Stimulated activated effector memory CD8-positive, alpha-beta T cell treated with anti-CD3 and anti-CD28 coated beads, Interleukin-12 subunit alpha, Interleukin-12 subunit beta, amount 100 ng/mL, for 72 hours (primary cell): ENCODE measurements around the gene CFAP45.

Experiments
- ATAC-seq: fragments of 150-1000 bp; cut with Tn5 transposase; 2 replicates; pipeline ENCODE4 v1.10.0; 2021
- DNase-seq, 2 donors: peaks; one replicate each; pipeline ENCODE4 v3.0.0; 2021 to 2022; ENCODE audit warnings: low spot score in 2 of 2
- H3K27ac Mint-ChIP-seq: one replicate; pipeline ENCODE4 v1.8.0; 2022; ENCODE audit warnings: mild to moderate bottlenecking, mixed read lengths
- H3K36me3 Mint-ChIP-seq: one replicate; pipeline ENCODE4 v1.8.0; 2022; ENCODE audit warnings: mild to moderate bottlenecking, mixed read lengths
- H3K4me1 Mint-ChIP-seq: one replicate; pipeline ENCODE4 v1.8.0; 2022; ENCODE audit warnings: mixed read lengths
- H3K4me3 Mint-ChIP-seq: one replicate; pipeline ENCODE4 v1.8.0; 2022; ENCODE audit warnings: mild to moderate bottlenecking, mixed read lengths
- H3K9me3 Mint-ChIP-seq: one replicate; pipeline ENCODE4 v1.8.0; 2022; ENCODE audit warnings: mixed read lengths

CFAP45 gene

GRCh38 chr1:159920651-159921050 lies 20.7 kb upstream of the CFAP45 start:
- Mint-ChIP-seq H3K4me1 (peaks cover 74% of the 10 kb centered on the region), H3K9me3 (no peaks in the 10 kb centered on the region), H3K4me3 (peak overlapping the region; percentile 97), H3K36me3 (peaks cover 100% of the 10 kb centered on the region), H3K27ac (peak overlapping the region; percentile 100)
- ATAC-seq (no peak), DNase-seq (no peak)

GRCh38 chr1:159920202-159920601 lies 20.2 kb upstream of the CFAP45 start:
- no peak for DNase-seq
- ATAC-seq, result no peak
- Mint-ChIP-seq H3K27ac (peak overlapping the region; percentile 100), H3K36me3 (peaks cover 100% of the 10 kb centered on the region), H3K4me3 (peak overlapping the region; percentile 97), H3K9me3 (no peaks in the 10 kb centered on the region), H3K4me1 (peaks cover 69% of the 10 kb centered on the region)

- Mint-ChIP-seq H3K4me3 (no peak overlapping the region), H3K4me1 (peaks cover 71% of the 10 kb centered on the region), H3K27ac (peak overlapping the region; percentile 100), H3K9me3 (no peaks in the 10 kb centered on the region), H3K36me3 (peaks cover 97% of the 10 kb centered on the region)
- ATAC-seq, result no peak
- DNase-seq, result no peak
These were observed 19.4 kb upstream of the CFAP45 start for GRCh38 chr1:159919236-159919865.

DNA sequence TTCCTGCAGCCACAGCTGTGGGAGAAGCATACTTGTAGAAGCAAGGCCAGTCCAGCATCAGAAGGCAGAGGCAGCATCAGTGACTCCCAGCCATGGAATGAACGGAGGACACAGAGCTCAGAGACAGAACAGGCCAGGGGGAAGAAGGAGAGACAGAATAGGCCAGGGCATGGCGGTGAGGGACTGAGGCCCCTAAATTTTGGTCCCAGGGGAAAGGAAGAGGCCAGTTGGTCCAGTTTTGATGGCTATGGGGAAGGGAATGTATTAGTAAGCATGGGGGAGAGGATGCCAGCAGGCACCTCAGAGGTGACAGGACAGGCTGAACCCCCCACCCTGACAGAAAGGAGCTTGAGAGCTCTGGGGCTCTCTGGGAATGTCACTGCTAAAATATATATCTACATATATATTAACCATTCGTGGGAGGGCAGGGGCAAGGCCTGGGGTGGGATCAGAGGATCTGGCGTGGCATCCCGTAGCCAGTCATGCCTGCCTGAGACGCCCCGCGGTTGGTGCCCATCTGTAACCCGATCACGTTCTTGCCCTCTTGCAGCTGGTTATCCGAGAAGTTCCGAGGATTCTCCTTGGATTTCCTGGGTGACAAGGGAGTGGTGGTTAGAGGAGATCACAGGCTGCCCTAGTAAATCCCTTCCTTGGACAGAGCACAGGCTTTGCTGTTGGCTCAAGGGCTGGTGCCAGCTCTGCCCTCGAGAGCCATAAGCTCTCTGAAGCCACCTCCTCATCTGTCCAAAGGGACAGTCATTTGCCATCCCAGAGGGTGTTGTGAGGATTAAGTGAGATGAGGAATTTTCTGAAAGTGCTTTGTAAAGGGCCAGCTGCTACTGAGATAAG lies 18.6 kb upstream of the CFAP45 start:
- no peaks in the 10 kb centered on the region for H3K9me3 Mint-ChIP-seq
- peaks cover 71% of the 10 kb centered on the region for H3K4me1 Mint-ChIP-seq
- ATAC-seq (no peak), DNase-seq (no peak)
- peak overlapping the region; percentile 23 for H3K4me3 Mint-ChIP-seq
- peaks cover 93% of the 10 kb centered on the region for H3K36me3 Mint-ChIP-seq
- H3K27ac Mint-ChIP-seq, result peak overlapping the region; percentile 100

- no peak for ATAC-seq
- Mint-ChIP-seq H3K36me3 (peaks cover 88% of the 10 kb centered on the region), H3K9me3 (no peaks in the 10 kb centered on the region), H3K4me3 (peak overlapping the region; percentile 23), H3K4me1 (peaks cover 71% of the 10 kb centered on the region), H3K27ac (peak overlapping the region; percentile 88)
- DNase-seq, result no peak
These were observed 17.8 kb upstream of the CFAP45 start for GRCh38 chr1:159917533-159918351.

DNA sequence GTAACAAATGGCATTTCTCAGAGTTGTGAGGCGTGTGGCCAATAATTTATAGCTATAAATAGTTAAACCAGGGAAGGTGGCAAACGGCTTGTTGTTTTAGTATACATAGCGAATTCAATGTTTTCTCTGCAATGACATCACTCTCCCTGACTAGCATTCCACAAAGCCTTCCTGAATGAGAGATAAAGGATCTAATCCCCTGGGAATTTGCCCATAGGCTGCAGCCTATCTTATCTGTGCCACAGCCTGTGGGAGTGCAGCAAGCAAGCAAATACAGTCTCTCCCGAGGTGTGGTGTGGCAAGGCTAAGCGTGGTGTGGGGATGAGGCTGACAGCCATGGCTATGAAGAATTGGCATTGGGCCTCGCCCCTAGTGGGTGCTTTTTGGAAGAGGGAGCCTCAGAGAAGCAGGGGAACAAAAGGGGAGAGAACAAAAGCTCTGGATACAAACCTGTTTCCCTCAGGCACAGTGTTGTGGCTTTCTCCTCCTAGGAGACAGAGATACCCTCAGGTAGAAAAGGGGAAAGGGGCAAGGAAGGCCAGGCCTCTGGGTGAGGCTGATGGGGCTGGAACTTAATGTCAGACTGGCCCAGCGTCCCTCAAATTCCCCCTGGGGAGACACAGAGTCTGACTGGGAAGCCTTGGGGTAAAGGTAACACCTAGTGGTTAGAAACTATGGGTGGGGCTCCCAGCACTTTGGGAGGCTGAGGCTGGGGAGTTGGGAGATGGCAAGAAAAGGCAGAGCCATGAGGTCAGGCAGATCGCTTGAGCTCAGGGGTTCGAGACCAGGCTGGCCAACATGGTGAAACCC lies 16.5 kb upstream of the CFAP45 start:
- H3K27ac Mint-ChIP-seq, result peak overlapping the region; percentile 84
- DNase-seq (no peak), ATAC-seq (no peak)
- H3K4me1 Mint-ChIP-seq, result peaks cover 71% of the 10 kb centered on the region
- H3K36me3 Mint-ChIP-seq, result peaks cover 79% of the 10 kb centered on the region
- H3K4me3 Mint-ChIP-seq, result no peak overlapping the region
- no peaks in the 10 kb centered on the region for H3K9me3 Mint-ChIP-seq

DNA sequence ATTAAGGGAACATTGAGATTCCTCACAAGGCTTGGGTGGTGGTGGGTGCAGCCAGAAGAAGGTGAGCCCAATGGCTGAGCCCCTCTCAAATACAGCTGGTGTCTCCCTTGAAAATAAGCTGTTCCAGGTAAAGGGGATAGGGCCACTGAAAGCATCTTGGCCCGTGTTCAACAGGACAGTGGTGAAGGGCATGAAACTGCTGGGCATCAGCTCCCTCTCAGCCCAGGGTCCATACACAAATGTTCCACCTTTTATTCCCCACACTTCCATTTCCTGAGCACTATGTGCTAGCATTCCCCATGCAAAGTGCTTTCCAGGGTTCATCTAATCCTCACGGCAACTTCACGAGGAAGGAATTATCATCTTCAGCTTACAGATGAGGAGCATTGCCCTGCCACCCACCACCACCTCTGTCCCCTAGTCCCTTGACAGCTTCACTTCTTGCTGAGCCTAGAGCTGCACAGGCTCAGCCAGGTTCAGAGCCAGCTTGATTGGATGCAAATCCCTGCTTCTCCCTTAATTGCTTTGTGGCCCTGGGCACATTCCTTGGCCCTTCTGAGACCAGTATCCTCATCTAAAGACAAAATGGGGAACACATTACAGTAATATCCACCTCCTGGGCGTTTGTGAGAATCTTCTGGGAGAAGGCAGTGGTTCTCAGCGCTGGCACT lies 15.7 kb upstream of the CFAP45 start:
- DNase-seq, result no peak
- Mint-ChIP-seq H3K9me3 (no peaks in the 10 kb centered on the region), H3K4me1 (peaks cover 71% of the 10 kb centered on the region), H3K36me3 (peaks cover 78% of the 10 kb centered on the region), H3K27ac (peak overlapping the region; percentile 84), H3K4me3 (no peak overlapping the region)
- no peak for ATAC-seq

- ATAC-seq (no peak), DNase-seq (no peak)
- Mint-ChIP-seq H3K27ac (peak overlapping the region; percentile 97), H3K9me3 (no peaks in the 10 kb centered on the region), H3K4me1 (peaks cover 70% of the 10 kb centered on the region), H3K4me3 (no peak overlapping the region), H3K36me3 (peaks cover 69% of the 10 kb centered on the region)
These were observed 14.5 kb upstream of the CFAP45 start for GRCh38 chr1:159914252-159915018.

DNA sequence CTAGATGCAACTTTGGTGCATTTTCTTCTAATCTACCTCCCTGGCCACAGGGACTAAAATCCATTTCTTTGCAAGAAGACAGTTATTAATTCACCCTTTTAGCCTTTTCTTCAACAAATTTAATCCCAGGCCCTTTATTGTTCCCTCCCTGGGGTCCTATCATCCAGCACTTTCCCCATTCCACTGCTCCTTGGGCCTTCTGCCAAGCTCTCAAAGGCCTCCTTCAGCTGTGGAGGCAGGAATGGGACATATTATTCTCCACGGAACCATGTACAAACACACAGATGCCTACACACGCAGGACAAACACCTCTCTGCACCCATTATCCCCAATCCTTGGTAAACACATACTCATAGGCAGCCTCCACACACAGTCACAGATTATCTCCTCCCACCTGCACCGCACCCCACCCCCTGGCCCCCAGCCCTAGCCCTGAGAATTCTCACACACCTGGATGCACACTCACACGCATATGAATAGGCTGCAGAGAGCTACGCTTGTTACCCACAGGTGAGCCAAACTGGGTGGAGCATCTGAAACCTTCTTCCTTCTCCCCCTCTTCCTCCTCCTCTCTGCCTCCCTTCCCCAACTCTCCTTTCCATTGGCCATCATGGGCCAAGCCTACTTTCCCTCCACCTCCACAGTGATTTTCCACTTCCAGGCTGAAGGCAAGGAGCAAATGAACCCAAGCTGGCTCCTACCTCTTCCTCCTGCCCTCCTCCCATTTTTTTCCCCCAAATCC lies 13.7 kb upstream of the CFAP45 start:
- ATAC-seq (no peak), DNase-seq (no peak)
- no peak overlapping the region for H3K4me3 Mint-ChIP-seq
- no peaks in the 10 kb centered on the region for H3K9me3 Mint-ChIP-seq
- H3K27ac Mint-ChIP-seq, result peak overlapping the region; percentile 97
- peaks cover 61% of the 10 kb centered on the region for H3K36me3 Mint-ChIP-seq
- H3K4me1 Mint-ChIP-seq, result peaks cover 66% of the 10 kb centered on the region

GRCh38 chr1:159911326-159912070 lies 11.5 kb upstream of the CFAP45 start:
- Mint-ChIP-seq H3K9me3 (no peaks in the 10 kb centered on the region), H3K27ac (peak overlapping the region; percentile 97), H3K4me1 (peaks cover 58% of the 10 kb centered on the region), H3K36me3 (peaks cover 39% of the 10 kb centered on the region), H3K4me3 (peak overlapping the region; percentile 63)
- peak; percentile 57 for ATAC-seq
- peak in 1 of 2 donors; percentile 52 for DNase-seq

- H3K9me3 Mint-ChIP-seq, result no peaks in the 10 kb centered on the region
- no peak overlapping the region for H3K4me3 Mint-ChIP-seq
- peaks cover 44% of the 10 kb centered on the region for H3K4me1 Mint-ChIP-seq
- DNase-seq (no peak), ATAC-seq (no peak)
- H3K36me3 Mint-ChIP-seq, result peaks cover 14% of the 10 kb centered on the region
- H3K27ac Mint-ChIP-seq, result peak overlapping the region; percentile 56
These were observed 8.3 kb upstream of the CFAP45 start for GRCh38 chr1:159908031-159908940.

DNA sequence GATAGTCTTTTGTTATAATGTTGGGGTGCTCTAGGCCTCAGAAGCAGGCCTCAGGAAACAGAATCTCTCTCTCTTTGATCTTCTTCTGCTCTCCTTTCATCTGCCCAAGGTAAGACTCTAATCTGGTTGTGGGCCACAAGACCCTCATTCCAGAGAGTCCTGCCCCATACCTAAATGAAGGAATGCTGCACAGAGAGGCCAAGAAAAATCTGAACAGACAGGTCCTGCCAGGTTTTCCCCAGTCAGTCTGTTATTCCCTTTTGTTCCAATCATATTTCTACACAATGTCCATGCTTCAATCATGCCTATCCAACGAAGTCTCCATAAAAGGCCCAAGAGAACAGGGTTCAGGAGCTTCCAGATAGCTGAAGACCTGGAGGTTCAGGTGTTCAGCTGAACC lies 7.0 kb upstream of the CFAP45 start:
- ATAC-seq (no peak), DNase-seq (no peak)
- H3K27ac Mint-ChIP-seq, result peak overlapping the region; percentile 36
- no peak overlapping the region for H3K4me3 Mint-ChIP-seq
- H3K4me1 Mint-ChIP-seq, result peaks cover 31% of the 10 kb centered on the region
- no peaks in the 10 kb centered on the region for H3K9me3 Mint-ChIP-seq
- peaks cover 14% of the 10 kb centered on the region for H3K36me3 Mint-ChIP-seq
